Dermis lymphatic vessel endothelial cell (primary cell): ENCODE results near the gene USP17L13. TPM values are rescaled to one million over a fixed set of nuclear protein-coding genes. Genes with fewer than 3 reads are reported as not detected.

Experiments
- total RNA-seq: library from RNA; depleted of rRNA; stranded (reverse); fragments of >200 nt; gene quantifications from 2 replicates; pipeline ENCODE4 v1.2.1, GENCODE V29; 2014

USP17L13 gene, protein sequence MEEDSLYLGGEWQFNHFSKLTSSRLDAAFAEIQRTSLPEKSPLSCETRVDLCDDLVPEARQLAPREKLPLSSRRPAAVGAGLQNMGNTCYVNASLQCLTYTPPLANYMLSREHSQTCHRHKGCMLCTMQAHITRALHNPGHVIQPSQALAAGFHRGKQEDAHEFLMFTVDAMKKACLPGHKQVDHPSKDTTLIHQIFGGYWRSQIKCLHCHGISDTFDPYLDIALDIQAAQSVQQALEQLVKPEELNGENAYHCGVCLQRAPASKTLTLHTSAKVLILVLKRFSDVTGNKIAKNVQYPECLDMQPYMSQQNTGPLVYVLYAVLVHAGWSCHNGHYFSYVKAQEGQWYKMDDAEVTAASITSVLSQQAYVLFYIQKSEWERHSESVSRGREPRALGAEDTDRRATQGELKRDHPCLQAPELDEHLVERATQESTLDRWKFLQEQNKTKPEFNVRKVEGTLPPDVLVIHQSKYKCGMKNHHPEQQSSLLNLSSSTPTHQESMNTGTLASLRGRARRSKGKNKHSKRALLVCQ
- total RNA-seq = not detected in 2 replicates

DNA sequence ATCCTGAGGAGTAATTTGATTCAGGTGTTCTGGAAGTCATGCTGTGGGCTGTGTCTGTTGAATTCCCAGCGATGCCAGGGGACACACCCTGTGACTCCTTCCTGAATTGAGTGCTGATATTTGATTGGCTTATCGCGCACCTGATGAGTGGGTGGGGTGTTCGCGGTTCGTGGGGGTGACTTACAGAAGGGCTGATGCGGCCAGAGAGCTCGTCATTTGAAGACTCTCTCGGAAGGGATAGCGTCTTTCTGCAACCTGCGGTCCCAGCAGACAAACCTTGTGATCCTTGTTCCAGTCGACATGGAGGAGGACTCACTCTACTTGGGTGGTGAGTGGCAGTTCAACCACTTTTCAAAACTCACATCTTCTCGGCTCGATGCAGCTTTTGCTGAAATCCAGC, at the start of gene USP17L13:
Gene USP17L13, plus strand, starts transcription at position 301 of the 400 bp plus-strand sequence. Its CDS starts 0 bp downstream, at position 301.

DNA sequence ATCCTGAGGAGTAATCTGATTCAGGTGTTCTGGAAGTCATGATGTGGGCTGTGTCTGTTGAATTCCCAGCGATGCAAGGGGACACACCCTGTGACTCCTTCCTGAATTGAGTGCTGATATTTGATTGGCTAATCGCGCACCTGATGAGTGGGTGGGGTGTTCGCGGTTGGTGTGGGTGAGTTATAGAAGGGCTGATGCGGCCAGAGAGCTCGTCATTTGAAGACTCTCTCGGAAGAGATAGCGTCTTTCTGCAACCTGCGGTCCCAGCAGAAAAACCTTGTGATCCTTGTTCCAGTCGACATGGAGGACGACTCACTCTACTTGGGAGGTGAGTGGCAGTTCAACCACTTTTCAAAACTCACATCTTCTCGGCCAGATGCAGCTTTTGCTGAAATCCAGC, 14.3 kb upstream of the USP17L13 start, which contains the start of gene USP17L10:
Gene USP17L10, plus strand, starts transcription at position 301 of the 400 bp plus-strand sequence. Its CDS starts 0 bp downstream, at position 301.

DNA sequence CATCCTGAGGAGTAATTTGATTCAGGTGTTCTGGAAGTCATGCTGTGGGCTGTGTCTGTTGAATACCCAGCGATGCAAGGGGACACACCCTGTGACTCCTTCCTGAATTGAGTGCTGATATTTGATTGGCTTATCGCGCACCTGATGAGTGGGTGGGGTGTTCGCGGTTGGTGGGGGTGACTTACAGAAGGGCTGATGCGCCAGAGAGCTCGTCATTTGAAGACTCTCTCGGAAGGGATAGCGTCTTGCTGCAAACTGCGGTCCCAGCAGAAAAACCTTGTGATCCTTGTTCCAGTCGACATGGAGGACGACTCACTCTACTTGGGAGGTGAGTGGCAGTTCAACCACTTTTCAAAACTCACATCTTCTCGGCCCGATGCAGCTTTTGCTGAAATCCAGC, 9.6 kb upstream of the USP17L13 start, which contains the start of gene USP17L11:
Gene USP17L11, plus strand, starts transcription at position 301 of the 400 bp plus-strand sequence. Its CDS starts 0 bp downstream, at position 301.

DNA sequence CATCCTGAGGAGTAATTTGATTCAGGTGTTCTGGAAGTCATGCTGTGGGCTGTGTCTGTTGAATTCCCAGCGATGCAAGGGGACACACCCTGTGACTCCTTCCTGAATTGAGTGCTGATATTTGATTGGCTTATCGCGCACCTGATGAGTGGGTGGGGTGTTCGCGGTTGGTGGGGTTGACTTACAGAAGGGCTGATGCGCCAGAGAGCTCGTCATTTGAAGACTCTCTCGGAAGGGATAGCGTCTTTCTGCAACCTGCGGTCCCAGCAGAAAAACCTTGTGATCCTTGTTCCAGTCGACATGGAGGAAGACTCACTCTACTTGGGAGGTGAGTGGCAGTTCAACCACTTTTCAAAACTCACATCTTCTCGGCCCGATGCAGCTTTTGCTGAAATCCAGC, 4.8 kb upstream of the USP17L13 start, which contains the start of gene USP17L12:
Gene USP17L12, plus strand, starts transcription at position 301 of the 400 bp plus-strand sequence. Its CDS starts 0 bp downstream, at position 301.

DNA sequence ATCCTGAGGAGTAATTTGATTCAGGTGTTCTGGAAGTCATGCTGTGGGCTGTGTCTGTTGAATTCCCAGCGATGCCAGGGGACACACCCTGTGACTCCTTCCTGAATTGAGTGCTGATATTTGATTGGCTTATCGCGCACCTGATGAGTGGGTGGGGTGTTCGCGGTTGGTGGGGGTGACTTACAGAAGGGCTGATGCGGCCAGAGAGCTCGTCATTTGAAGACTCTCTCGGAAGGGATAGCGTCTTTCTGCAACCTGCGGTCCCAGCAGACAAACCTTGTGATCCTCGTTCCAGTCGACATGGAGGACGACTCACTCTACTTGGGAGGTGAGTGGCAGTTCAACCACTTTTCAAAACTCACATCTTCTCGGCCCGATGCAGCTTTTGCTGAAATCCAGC, 9.4 kb downstream of the USP17L13 start, which contains the start of gene USP17L15:
Gene USP17L15, plus strand, starts transcription at position 301 of the 400 bp plus-strand sequence. Its CDS starts 0 bp downstream, at position 301.

DNA sequence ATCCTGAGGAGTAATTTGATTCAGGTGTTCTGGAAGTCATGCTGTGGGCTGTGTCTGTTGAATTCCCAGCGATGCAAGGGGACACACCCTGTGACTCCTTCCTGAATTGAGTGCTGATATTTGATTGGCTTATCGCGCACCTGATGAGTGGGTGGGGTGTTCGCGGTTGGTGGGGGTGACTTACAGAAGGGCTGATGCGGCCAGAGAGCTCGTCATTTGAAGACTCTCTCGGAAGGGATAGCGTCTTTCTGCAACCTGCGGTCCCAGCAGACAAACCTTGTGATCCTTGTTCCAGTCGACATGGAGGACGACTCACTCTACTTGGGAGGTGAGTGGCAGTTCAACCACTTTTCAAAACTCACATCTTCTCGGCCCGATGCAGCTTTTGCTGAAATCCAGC, 18.9 kb downstream of the USP17L13 start, which contains the start of gene USP17L17:
Gene USP17L17, plus strand, starts transcription at position 301 of the 400 bp plus-strand sequence. Its CDS starts 0 bp downstream, at position 301.

GRCh38 chr4:9247953-9248680, 23.4 kb downstream of the USP17L13 start, which contains the start of gene USP17L18:
TSS of gene USP17L18 (plus strand) at chr4:9248630. CDS start at chr4:9248630, 0 bp downstream.

GRCh38 chr4:9253078-9253477, 28.4 kb downstream of the USP17L13 start, which contains the start of gene USP17L19:
TSS of gene USP17L19 (plus strand) at chr4:9253378. CDS start at chr4:9253378, 0 bp downstream.

GRCh38 chr4:9257824-9258223, 33.1 kb downstream of the USP17L13 start, which contains the start of gene USP17L20:
TSS of gene USP17L20 (plus strand) at chr4:9258124. CDS start at chr4:9258124, 0 bp downstream.

DNA sequence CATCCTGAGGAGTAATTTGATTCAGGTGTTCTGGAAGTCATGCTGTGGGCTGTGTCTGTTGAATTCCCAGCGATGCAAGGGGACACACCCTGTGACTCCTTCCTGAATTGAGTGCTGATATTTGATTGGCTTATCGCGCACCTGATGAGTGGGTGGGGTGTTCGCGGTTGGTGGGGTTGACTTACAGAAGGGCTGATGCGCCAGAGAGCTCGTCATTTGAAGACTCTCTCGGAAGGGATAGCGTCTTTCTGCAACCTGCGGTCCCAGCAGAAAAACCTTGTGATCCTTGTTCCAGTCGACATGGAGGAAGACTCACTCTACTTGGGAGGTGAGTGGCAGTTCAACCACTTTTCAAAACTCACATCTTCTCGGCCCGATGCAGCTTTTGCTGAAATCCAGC, 37.9 kb downstream of the USP17L13 start, which contains the start of gene USP17L21:
Gene USP17L21, plus strand, starts transcription at position 301 of the 400 bp plus-strand sequence. Its CDS starts 0 bp downstream, at position 301.

GRCh38 chr4:9267319-9267718, 42.6 kb downstream of the USP17L13 start, which contains the start of gene USP17L22:
TSS of gene USP17L22 (plus strand) at chr4:9267619. CDS start at chr4:9267619, 0 bp downstream.

Other genes with a start within 250 kb of the USP17L13 start
- gene FAM90A26, start 54.5 kb upstream of the USP17L13 start, total RNA-seq = not detected in 2 replicates
- gene USP17L10, start 14.2 kb upstream of the USP17L13 start, total RNA-seq = not detected in 2 replicates
- not detected in 2 replicates for gene USP17L11, start 9.5 kb upstream of the USP17L13 start, total RNA-seq
- gene USP17L12, start 4.7 kb upstream of the USP17L13 start, total RNA-seq = not detected in 2 replicates
- not detected in 2 replicates for gene USP17L15, start 9.5 kb downstream of the USP17L13 start, total RNA-seq
- gene USP17L17, start 19.0 kb downstream of the USP17L13 start, total RNA-seq = not detected in 2 replicates
- not detected in 2 replicates for gene USP17L18, start 23.7 kb downstream of the USP17L13 start, total RNA-seq
- not detected in 2 replicates for gene USP17L19, start 28.5 kb downstream of the USP17L13 start, total RNA-seq
- gene USP17L20, start 33.2 kb downstream of the USP17L13 start, total RNA-seq = not detected in 2 replicates
- gene USP17L21, start 38.0 kb downstream of the USP17L13 start, total RNA-seq = not detected in 2 replicates
- gene USP17L22, start 42.7 kb downstream of the USP17L13 start, total RNA-seq = not detected in 2 replicates
- not detected in 2 replicates for gene USP17L24, start 100.3 kb downstream of the USP17L13 start, total RNA-seq
- gene USP17L25, start 105.0 kb downstream of the USP17L13 start, total RNA-seq = not detected in 2 replicates
- not detected in 2 replicates for gene USP17L26, start 109.8 kb downstream of the USP17L13 start, total RNA-seq
- not detected in 2 replicates for gene USP17L5, start 114.5 kb downstream of the USP17L13 start, total RNA-seq
- not detected in 2 replicates for gene USP17L27, start 119.3 kb downstream of the USP17L13 start, total RNA-seq
- gene USP17L28, start 124.0 kb downstream of the USP17L13 start, total RNA-seq = not detected in 2 replicates
- gene USP17L29, start 128.7 kb downstream of the USP17L13 start, total RNA-seq = not detected in 2 replicates
- gene USP17L30, start 138.2 kb downstream of the USP17L13 start, total RNA-seq = not detected in 2 replicates
- gene DEFB131A, start 219.5 kb downstream of the USP17L13 start, total RNA-seq = not detected in 2 replicates